Breast epithelium (tissue), 4 donors: ENCODE data around the gene FOXC1. TPM values are rescaled to one million over a fixed set of nuclear protein-coding genes. Genes with fewer than 3 reads are reported as not detected.

ENCODE experiments used
- DNase-seq, 2 donors: peaks; one replicate each; pipeline ENCODE4 v3.0.0-alpha.2; 2019; ENCODE audit warnings: low spot score in 2 of 2
- H3K27ac ChIP-seq, 2 donors: fragments of 200-600 bp; sonication (generic) in 1 of 2; one replicate each; pipeline ENCODE4 v1.5.1; 2016 to 2019; ENCODE audit warnings: mild to moderate bottlenecking in 1 of 2
- H3K27me3 ChIP-seq, 2 donors: fragments of 200-600 bp; sonication (generic) in 1 of 2; one replicate each; pipeline versions ENCODE4 v1.5.1 to v1.6.0; 2017 to 2019; ENCODE audit warnings: control low read depth in 1 of 2, mild to moderate bottlenecking in 1 of 2
- H3K36me3 ChIP-seq: fragments of 200-600 bp; one replicate; pipeline ENCODE4 v1.5.1; 2019
- H3K4me1 ChIP-seq, 2 donors: fragments of 200-600 bp; sonication (generic); one replicate each; pipeline ENCODE4 v1.5.1; 2016 to 2019; ENCODE audit warnings: control low read depth in 1 of 2
- H3K4me3 ChIP-seq, 3 donors: fragments of 200-600 bp; sonication (generic); 1 replicate in 2 of 3; 2 replicates in 1 of 3; pipeline ENCODE4 v1.5.1; 2016 to 2019; ENCODE audit warnings: mild to moderate bottlenecking in 3 of 3, moderate library complexity in 2 of 3
- H3K9me3 ChIP-seq, 2 donors: fragments of 200-600 bp; sonication (generic) in 1 of 2; one replicate each; pipeline ENCODE4 v1.5.1; 2016 to 2019; ENCODE audit warnings: control low read depth in 1 of 2
- POLR2A ChIP-seq: fragments of 450-650 bp; IDR thresholded peaks from one replicate; pipeline ENCODE4 v1.6.1; 2016; ENCODE audit warnings: antibody characterized with exemption, mild to moderate bottlenecking, moderate library complexity
- POLR2AphosphoS5 ChIP-seq, 3 donors: sonication (generic); formaldehyde crosslinking; IDR thresholded peaks; one replicate each; pipeline ENCODE4 v1.6.1; 2017; ENCODE audit warnings: antibody characterized with exemption in 3 of 3
- intact Hi-C: fragments of 100-400 bp; cut with DNase I; formaldehyde crosslinking; loops from one replicate; pipeline ENCODE4 v1.15.1; 2023; ENCODE audit warnings: low total_unique reads
- total RNA-seq, 3 donors: library from RNA; depleted of rRNA; stranded (reverse); fragments of >200 nt; gene quantifications; one replicate each; pipeline ENCODE4 v1.1.0, GENCODE V29; 2016
- TF ChIP-seq, protein P1 (sequence below), 3 donors: fragments of 450-650 bp; IDR thresholded peaks; one replicate each; pipeline ENCODE4 v1.5.1; 2016 to 2017; ENCODE audit warnings: antibody characterized with exemption in 3 of 3, mild to moderate bottlenecking in 3 of 3, moderate library complexity in 3 of 3

FOXC1 gene
- total RNA-seq, 3 donors from 2014 or later, result 3.7 to 13.2 (median 7.5) TPM

DNA sequence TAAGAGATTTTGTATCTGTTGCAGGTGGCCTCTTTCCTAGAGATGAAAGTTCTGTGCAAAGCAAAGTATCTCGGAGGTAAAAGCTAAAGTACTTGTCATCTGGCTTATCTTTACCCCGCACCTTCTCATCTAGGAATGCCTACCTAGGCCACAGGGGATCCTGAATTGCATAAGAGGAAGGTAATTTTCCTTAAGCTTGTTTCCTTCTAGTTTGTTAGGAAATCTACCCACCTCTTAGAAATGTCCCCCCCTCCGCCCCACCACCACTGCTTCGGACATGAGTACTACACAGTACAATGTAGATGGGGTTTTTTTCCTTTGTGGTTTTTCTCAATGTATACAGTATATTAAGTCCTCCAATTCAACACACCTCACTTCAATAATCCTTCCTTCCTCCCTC lies 21.5 kb downstream of the FOXC1 start:
- TF ChIP-seq POLR2A, result no peak
- TF ChIP-seq POLR2AphosphoS5 (IDR thresholded peaks at IDR 0.05), result no peak
- Histone ChIP-seq H3K27ac (no peak overlapping the region), H3K4me3 (no peak overlapping the region), H3K9me3 (no peaks in the 10 kb centered on the region), H3K36me3 (no peaks in the 10 kb centered on the region), H3K4me1 (no peaks in the 10 kb centered on the region), H3K27me3 (no peaks in the 10 kb centered on the region)
- intact Hi-C loops, result no loop called here
- no peak for DNase-seq

DNA sequence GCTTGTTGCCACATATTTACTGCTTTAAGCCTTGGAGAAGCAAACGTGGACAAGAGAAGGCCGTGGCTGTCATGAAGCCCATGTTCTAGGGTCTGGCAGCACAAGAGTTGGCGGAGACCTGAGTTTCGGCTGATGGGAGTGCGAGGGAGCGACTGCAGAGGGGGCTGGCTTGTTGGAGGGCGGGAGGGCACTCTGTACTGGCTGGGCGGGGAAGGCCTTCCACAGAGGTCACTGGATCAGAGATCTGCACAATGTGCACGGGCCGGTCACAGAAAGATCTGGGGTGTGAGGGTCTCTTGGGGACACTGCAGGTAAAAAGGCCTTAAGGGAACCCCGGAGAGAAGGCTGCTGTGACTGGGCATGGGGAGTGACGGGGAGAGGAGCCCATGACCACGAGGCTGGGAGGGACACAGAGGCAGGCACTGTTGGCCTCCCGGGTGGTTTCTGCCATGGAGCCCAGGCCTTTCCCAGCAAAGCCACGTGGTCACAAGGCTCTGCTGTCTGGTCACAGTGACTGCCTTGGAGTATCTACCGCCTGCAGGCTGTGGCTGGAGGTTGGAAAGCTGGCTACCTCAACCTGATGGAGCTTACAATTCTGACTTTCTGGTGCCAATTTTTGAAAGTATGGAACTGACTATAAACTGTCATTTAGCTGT lies 23.8 kb downstream of the FOXC1 start:
- H3K9me3 ChIP-seq, result no peaks in the 10 kb centered on the region
- no peak for DNase-seq
- H3K27me3 ChIP-seq, result no peaks in the 10 kb centered on the region
- H3K36me3 ChIP-seq, result no peaks in the 10 kb centered on the region
- no peak overlapping the region for H3K27ac ChIP-seq
- no peak overlapping the region for H3K4me3 ChIP-seq
- intact Hi-C loops, result no loop called here
- H3K4me1 ChIP-seq, result no peaks in the 10 kb centered on the region
- TF ChIP-seq POLR2AphosphoS5 (IDR thresholded peaks at IDR 0.05), result no peak
- TF ChIP-seq POLR2A, result no peak
- TF ChIP-seq, protein P1, sequence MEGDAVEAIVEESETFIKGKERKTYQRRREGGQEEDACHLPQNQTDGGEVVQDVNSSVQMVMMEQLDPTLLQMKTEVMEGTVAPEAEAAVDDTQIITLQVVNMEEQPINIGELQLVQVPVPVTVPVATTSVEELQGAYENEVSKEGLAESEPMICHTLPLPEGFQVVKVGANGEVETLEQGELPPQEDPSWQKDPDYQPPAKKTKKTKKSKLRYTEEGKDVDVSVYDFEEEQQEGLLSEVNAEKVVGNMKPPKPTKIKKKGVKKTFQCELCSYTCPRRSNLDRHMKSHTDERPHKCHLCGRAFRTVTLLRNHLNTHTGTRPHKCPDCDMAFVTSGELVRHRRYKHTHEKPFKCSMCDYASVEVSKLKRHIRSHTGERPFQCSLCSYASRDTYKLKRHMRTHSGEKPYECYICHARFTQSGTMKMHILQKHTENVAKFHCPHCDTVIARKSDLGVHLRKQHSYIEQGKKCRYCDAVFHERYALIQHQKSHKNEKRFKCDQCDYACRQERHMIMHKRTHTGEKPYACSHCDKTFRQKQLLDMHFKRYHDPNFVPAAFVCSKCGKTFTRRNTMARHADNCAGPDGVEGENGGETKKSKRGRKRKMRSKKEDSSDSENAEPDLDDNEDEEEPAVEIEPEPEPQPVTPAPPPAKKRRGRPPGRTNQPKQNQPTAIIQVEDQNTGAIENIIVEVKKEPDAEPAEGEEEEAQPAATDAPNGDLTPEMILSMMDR (IDR thresholded peaks at IDR 0.05), result no peak

DNA sequence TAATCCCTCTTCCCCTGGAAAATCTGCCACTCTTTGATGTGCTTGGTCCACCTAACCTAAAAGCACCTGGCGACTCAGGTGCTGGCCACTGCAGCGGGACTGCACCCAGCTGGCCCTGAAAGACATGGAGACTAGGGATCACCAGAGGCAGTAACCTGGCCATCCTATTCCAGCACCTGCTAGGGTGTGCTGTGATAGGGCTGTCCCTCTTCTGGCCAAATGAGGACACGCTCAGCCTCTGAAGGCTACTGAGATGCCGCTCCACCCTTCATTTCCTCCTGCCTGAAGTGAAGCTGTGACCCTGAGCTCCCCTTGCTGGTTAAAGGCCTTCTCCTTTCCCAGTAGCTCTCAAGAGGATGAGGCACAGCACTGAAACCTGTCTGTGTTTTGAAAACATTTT lies 24.4 kb downstream of the FOXC1 start:
- H3K4me3 ChIP-seq, result no peak overlapping the region
- no peaks in the 10 kb centered on the region for H3K4me1 ChIP-seq
- H3K27me3 ChIP-seq, result no peaks in the 10 kb centered on the region
- DNase-seq, result no peak
- no peaks in the 10 kb centered on the region for H3K9me3 ChIP-seq
- TF ChIP-seq, protein P1 (IDR thresholded peaks at IDR 0.05), result no peak
- TF ChIP-seq POLR2AphosphoS5 (IDR thresholded peaks at IDR 0.05), result no peak
- no peak for TF ChIP-seq POLR2A
- intact Hi-C loops, result no loop called here
- no peak overlapping the region for H3K27ac ChIP-seq
- H3K36me3 ChIP-seq, result no peaks in the 10 kb centered on the region

DNA sequence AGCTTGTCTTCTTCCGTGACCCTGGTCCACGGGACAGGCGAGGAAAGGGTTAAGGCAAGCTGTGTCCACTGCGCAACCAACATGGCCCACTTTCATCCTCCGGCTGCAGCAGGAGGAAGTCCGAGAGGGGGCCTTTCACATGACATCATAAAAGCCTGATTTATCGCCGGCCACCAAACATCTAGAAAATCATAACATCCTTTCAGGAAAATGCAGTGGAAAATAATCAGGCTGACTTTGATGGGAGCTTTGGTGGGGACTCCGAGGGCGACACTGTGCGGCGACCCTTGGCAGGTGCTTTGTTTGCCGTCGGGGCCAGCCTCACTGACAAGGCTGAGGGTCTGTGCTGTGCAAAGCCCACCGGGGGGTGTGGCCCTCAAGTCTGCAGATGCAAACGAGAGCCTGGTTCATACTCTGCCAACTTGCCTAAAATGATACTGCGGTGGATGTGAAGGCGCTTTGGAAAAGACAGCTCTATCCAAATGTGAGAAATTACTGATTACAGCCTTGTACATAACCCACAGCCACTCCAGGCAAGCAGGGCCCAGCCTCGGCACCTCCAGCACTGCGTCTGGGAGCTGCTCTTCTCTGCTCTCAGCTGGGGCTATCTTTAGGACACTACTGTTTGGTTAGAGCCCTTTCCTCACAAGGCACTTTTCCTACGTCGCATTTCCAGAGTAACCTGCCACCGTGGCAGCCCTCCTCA lies 25.7 kb downstream of the FOXC1 start:
- DNase-seq, result no peak
- Histone ChIP-seq H3K27me3 (no peaks in the 10 kb centered on the region), H3K4me3 (no peak overlapping the region), H3K9me3 (no peaks in the 10 kb centered on the region), H3K36me3 (no peaks in the 10 kb centered on the region), H3K27ac (no peak overlapping the region), H3K4me1 (no peaks in the 10 kb centered on the region)
- intact Hi-C loops, result no loop called here
- TF ChIP-seq, protein P1 (IDR thresholded peaks at IDR 0.05), result no peak
- no peak for TF ChIP-seq POLR2AphosphoS5 (IDR thresholded peaks at IDR 0.05)
- TF ChIP-seq POLR2A, result no peak

DNA sequence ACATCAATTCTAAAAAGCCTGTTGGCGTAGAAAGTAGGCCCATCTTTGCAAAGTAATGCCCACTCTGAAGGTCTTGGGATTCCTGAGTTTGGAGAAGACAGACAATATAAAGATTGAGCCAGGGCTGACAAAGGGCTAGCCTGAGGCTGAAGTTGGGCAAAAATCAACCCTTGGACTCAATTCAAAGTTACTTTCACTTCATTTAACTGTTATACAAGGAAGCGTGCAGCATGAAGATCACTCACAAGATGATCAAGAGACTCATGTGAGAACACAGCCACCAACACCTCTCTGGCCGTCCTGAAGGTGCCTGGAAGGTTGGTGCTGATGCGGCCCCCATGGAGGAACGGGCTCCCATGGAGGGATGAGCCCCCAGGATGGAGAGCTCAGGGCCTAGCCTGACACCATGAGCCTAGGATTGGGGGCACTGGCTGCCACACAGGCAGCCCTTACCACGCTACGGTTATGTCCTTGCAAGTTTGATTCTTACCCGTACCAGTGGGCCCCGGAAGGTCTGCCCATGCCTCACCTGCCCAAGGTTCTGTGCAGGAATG lies 26.6 kb downstream of the FOXC1 start:
- DNase-seq, result no peak
- Histone ChIP-seq H3K27ac (no peak overlapping the region), H3K4me3 (no peak overlapping the region), H3K4me1 (no peaks in the 10 kb centered on the region), H3K9me3 (no peaks in the 10 kb centered on the region), H3K27me3 (no peaks in the 10 kb centered on the region), H3K36me3 (no peaks in the 10 kb centered on the region)
- TF ChIP-seq POLR2A (no peak), POLR2AphosphoS5 (IDR thresholded peaks at IDR 0.05) (no peak)
- TF ChIP-seq, protein P1 (IDR thresholded peaks at IDR 0.05), result no peak
- intact Hi-C loops, result no loop called here
